Upper lobe of left lung (tissue), 6 donors: ENCODE results near the gene GALNS. TPM values are rescaled to one million over a fixed set of nuclear protein-coding genes. Genes with fewer than 3 reads are reported as not detected.
"Not testable (repeated sequence)": the region's sequence is repeated elsewhere in the genome, so short reads cannot be mapped to it uniquely, and the experiment has no call there.

Experiments
- ATAC-seq, 2 donors: fragments of 200-7000 bp; cut with Tn5 transposase; one replicate each; pipeline ENCODE4 v1.9.1; 2022; ENCODE audit warnings: mild to moderate bottlenecking in 2 of 2, moderate library complexity in 2 of 2; ENCODE audit not compliant: low FRiP score in 2 of 2
- DNase-seq, 2 donors: peaks; one replicate each; pipeline ENCODE4 v3.0.0-alpha.2; 2019 to 2020
- H3K27ac ChIP-seq, 4 donors: fragments of 200-600 bp; sonication (generic); one replicate each; pipeline ENCODE4 v1.5.1; 2016 to 2019
- H3K27me3 ChIP-seq, 4 donors: fragments of 200-600 bp; sonication (generic); one replicate each; pipeline ENCODE4 v1.5.1; 2017 to 2019
- H3K36me3 ChIP-seq, 4 donors: fragments of 200-600 bp; sonication (generic); one replicate each; pipeline ENCODE4 v1.5.1; 2016 to 2019
- H3K4me1 ChIP-seq, 4 donors: fragments of 200-600 bp; sonication (generic); one replicate each; pipeline ENCODE4 v1.5.1; 2018 to 2019
- H3K4me3 ChIP-seq, 4 donors: fragments of 200-600 bp; sonication (generic); one replicate each; pipeline ENCODE4 v1.5.1; 2017 to 2019; ENCODE audit warnings: mild to moderate bottlenecking in 2 of 4, moderate library complexity in 1 of 4
- H3K9me3 ChIP-seq, 4 donors: fragments of 200-600 bp; sonication (generic); one replicate each; pipeline ENCODE4 v1.5.1; 2018 to 2019
- EP300 ChIP-seq, 4 donors: sonication (generic); formaldehyde crosslinking; IDR thresholded peaks; one replicate each; pipeline ENCODE4 v1.5.1; 2017; ENCODE audit warnings: antibody characterized with exemption in 4 of 4, control low read depth in 2 of 4
- POLR2A ChIP-seq, 4 donors: fragments of 450-650 bp; IDR thresholded peaks; one replicate each; pipeline ENCODE4 v1.5.1; 2016 to 2017; ENCODE audit warnings: antibody characterized with exemption in 4 of 4, mild to moderate bottlenecking in 2 of 4
- POLR2AphosphoS5 ChIP-seq, 2 donors: sonication (generic); formaldehyde crosslinking; IDR thresholded peaks; one replicate each; pipeline ENCODE4 v1.5.1; 2017; ENCODE audit warnings: antibody characterized with exemption in 2 of 2
- WGBS, 2 donors: methylation state at CpG; one replicate each; pipeline ENCODE4 v1.1.5; 2017 to 2018; 5-methylcytosine and 5-hydroxymethylcytosine counted together
- total RNA-seq, 6 donors: library from RNA; depleted of rRNA in 4 of 6; stranded (reverse); fragments of >200 nt in 4 of 6; gene quantifications; one replicate each; pipeline versions ENCODE4 v1.1.0 to v1.2.1, GENCODE V29; 2016 to 2021
- TF ChIP-seq, protein P1 (sequence below), 6 experiments: fragments of 450-650 bp in 4 of 6; fragments of 200-600 bp in 2 of 6; sonication (generic) in 2 of 6; IDR thresholded peaks; one replicate each; pipeline ENCODE4 v1.5.1; 2016 to 2019; ENCODE audit warnings: antibody characterized with exemption in 6 of 6
- donor health status: DM: no; HTN: no; CAD: no; lungs with moderate emphysema.
- donor health status: DM: no; HTN: yes; CAD: no; lungs with severe emphysema.

The GALNS gene
- total RNA-seq, 6 donors from 2014 or later: 24.8 to 140 (median 45.6) TPM

DNA sequence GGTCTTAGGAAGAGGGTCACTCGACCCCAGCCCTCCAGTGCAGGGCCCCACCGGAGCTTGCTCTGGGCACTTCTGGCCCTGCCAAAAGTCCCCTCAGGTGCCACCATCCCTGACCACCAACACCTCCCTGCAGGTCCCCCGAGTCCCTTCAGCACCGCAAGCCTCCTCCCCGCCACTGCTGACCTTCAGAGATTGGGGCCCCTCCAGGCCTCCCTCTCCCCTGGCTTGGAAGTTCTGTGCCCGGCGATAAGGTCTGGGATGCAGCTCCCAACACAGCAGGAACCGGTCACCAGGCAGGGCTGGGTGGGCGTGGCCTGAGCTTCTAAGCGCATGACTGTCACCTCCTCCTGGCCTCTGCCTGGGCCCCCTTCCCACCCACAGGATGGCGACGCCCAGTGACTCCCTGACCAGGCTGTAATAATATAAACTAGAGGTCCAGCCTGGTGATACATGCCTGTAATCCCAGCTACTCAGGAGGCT is 82.9 kb downstream of the GALNS start:
- ATAC-seq (peak; percentile 15 to 59), DNase-seq (peak; percentile 81 to 89)
- H3K27ac ChIP-seq: peak overlapping the region; percentile 67 to 79 (median 72)
- H3K4me3 ChIP-seq: peak overlapping the region in 1 of 4 donors; percentile 20
- no peaks in the 10 kb centered on the region for H3K9me3 ChIP-seq
- WGBS, 2 donors: 38 to 50% methylated on average over 5 to 12 of the region's 12 CpGs
- no peaks in the 10 kb centered on the region for H3K27me3 ChIP-seq
- peaks cover 0 to 3% (median 0%) of the 10 kb centered on the region in 4 donors for H3K36me3 ChIP-seq
- no peak for TF ChIP-seq POLR2A (IDR thresholded peaks at IDR 0.05)
- TF ChIP-seq EP300 (IDR thresholded peaks at IDR 0.05): peak in 1 of 4 donors; percentile 12
- peak; percentile 48 to 81 for TF ChIP-seq POLR2AphosphoS5 (IDR thresholded peaks at IDR 0.05)
- H3K4me1 ChIP-seq: peaks cover 62 to 89% (median 74%) of the 10 kb centered on the region in 4 donors

DNA sequence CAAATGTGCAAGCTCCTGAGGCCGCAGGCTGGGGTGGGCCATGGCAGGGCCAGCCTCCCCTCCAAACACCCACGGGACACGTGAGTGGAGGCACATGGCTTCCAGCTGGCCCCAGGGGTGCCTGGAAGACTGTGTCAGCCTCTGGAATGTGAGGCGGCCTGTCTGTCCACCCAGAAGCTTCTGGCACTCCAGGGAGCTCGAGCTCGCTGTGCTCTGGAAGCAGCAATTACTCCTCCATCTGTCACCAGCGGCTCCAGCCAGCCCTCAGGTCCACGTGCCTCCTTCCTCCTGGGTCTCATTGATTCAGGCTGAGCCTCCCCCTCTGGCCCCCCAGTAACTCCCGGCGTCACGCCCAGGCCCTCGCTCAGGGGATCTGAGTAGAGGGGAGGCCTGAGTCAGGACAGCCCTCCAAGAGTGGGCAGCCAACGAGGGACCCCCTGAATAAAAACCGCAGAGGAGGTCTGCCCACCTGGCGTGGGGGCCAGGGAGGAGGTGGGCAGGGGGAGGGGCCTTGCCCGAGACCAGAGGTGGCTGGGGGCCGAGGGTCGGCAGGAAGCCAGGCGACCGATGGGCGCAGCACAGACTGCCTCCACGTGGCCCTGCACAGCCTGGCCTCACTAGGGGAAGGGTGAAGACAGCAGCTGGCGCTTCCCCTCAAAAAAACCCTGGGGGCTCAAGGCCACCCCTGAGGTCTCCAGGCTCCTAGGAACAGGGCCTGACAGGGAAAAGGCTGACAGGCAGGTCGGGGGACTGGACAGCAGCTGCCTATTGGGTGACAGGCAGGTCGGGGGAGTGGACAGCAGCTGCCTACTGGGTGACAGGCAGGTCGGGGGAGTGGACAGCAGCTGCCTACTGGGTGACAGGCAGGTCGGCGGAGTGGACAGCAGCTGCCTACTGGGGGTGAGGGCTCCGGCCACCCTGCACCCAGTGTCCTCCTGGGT is 83.6 kb downstream of the GALNS start:
- Histone ChIP-seq H3K4me1 (peaks cover 68 to 89% (median 76%) of the 10 kb centered on the region in 4 donors), H3K9me3 (no peaks in the 10 kb centered on the region), H3K36me3 (peaks cover 0 to 3% (median 0%) of the 10 kb centered on the region in 4 donors), H3K4me3 (peak overlapping the region in 1 of 4 donors; percentile 20), H3K27ac (peak overlapping the region; percentile 67 to 79 (median 72)), H3K27me3 (no peaks in the 10 kb centered on the region)
- peak; percentile 45 to 88 for DNase-seq
- ATAC-seq: peak in 1 of 2 donors; percentile 15
- 55 to 69% methylated on average over 19 to 27 of the region's 29 CpGs for WGBS, 2 donors
- TF ChIP-seq POLR2A (IDR thresholded peaks at IDR 0.05): no peak
- peak in 1 of 4 donors; percentile 53 for TF ChIP-seq EP300 (IDR thresholded peaks at IDR 0.05)
- TF ChIP-seq POLR2AphosphoS5 (IDR thresholded peaks at IDR 0.05): peak; percentile 76 to 80
- TF ChIP-seq, protein P1, sequence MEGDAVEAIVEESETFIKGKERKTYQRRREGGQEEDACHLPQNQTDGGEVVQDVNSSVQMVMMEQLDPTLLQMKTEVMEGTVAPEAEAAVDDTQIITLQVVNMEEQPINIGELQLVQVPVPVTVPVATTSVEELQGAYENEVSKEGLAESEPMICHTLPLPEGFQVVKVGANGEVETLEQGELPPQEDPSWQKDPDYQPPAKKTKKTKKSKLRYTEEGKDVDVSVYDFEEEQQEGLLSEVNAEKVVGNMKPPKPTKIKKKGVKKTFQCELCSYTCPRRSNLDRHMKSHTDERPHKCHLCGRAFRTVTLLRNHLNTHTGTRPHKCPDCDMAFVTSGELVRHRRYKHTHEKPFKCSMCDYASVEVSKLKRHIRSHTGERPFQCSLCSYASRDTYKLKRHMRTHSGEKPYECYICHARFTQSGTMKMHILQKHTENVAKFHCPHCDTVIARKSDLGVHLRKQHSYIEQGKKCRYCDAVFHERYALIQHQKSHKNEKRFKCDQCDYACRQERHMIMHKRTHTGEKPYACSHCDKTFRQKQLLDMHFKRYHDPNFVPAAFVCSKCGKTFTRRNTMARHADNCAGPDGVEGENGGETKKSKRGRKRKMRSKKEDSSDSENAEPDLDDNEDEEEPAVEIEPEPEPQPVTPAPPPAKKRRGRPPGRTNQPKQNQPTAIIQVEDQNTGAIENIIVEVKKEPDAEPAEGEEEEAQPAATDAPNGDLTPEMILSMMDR (IDR thresholded peaks at IDR 0.05): no peak

DNA sequence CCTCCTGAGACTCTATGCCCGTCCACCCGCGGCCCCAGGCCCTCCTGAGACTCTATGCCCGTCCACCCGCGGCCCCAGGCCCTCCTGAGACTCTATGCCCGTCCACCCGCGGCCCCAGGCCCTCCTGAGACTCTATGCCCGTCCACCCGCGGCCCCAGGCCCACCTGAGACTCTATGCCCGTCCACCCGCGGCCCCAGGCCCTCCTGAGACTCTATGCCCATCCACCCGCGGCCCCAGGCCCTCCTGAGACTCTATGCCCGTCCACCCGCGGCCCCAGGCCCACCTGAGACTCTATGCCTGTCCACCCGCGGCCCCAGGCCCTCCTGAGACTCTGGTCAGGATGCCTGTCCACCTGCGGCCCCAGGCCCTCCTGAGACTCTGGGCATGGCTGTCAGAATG is 85.0 kb downstream of the GALNS start:
- ATAC-seq, H3K9me3 ChIP-seq, H3K27me3 ChIP-seq, H3K4me3 ChIP-seq, H3K36me3 ChIP-seq: not testable (repeated sequence)
- WGBS, 2 donors: 90 to 96% methylated on average over 2 to 11 of the region's 23 CpGs
- Histone ChIP-seq H3K4me1 (peaks cover 82 to 95% (median 85%) of the 10 kb centered on the region in 4 donors), H3K27ac (peak overlapping the region in 3 of 4 donors; percentile 15 to 84 (median 79))
- DNase-seq: peak in 1 of 2 donors; percentile 47

DNA sequence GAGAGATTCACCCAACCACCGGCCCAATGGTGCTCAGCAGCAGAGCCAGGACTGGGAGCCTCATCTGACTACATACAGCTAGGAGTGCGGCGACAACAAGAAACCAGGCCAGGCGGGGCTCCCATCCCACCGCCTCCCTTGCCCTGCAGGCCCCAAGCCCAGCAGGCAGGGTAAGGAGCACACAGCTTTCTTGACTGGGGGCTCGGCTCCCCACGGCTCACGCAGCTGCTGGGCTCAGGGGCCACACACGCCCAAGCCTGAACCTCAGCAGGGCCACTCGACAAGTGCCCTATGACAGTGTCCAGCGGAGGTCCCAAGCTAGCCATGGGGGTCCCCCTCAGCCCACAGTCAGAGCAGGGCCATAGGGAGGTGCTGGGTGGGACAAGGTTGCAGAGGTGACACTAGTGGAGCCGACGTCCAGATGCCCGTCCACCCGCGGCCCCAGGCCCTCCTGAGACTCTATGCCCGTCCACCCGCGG is 85.4 kb downstream of the GALNS start:
- Histone ChIP-seq H3K4me3 (peak overlapping the region in 3 of 4 donors; percentile 21 to 40 (median 34)), H3K27ac (peak overlapping the region; percentile 76 to 86 (median 82)), H3K4me1 (peaks cover 85 to 95% (median 86%) of the 10 kb centered on the region in 4 donors), H3K9me3 (no peaks in the 10 kb centered on the region), H3K27me3 (no peaks in the 10 kb centered on the region), H3K36me3 (peaks cover 0 to 3% (median 0%) of the 10 kb centered on the region in 4 donors)
- TF ChIP-seq POLR2AphosphoS5 (IDR thresholded peaks at IDR 0.05): no peak
- TF ChIP-seq EP300 (IDR thresholded peaks at IDR 0.05): no peak
- TF ChIP-seq, protein P1 (IDR thresholded peaks at IDR 0.05): no peak
- no peak for TF ChIP-seq POLR2A (IDR thresholded peaks at IDR 0.05)
- 56 to 80% methylated on average over 1 to 10 of the region's 19 CpGs for WGBS, 2 donors
- DNase-seq: peak in 1 of 2 donors; percentile 70
- no peak for ATAC-seq

DNA sequence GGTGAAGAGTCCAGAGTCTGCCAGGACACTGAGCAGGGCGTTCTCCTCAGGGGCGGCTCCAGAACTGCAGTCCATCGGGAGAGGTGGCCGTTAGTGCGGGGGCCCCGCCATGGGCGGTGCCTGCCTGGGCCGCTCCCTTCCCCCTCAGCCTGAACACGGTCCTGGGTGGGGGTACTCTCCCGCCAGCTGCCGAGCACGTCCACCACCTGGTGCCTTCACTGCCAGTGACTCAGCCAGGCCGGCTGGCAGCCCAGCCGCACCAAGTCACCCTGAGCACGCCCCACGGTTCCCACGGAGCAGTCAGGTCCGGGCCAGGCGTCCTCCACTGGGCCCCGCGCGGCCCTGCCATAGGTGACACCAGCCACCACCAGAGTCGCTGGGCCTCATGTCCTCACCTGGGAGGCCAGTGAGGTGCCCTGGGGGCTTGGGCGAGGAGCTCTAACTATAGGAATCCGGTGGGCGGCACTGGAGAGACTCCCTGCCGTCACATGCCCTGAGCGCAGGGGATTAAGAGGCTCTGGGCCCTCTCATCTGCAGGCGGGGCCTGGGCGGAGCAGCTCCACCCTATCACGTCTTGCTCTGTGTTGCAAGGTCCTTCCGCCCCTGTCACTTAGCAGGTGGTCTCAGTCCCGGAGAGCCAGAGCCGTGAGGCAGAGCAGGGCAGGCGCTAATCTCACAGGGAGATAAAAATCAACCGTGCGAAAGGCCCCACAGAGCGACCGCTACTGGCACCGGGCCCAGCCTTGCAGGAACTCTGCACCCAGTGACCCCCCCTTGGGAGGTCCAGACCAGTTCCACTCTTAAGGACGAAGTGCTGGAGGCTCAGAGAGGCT is 86.1 kb downstream of the GALNS start:
- Histone ChIP-seq H3K4me1 (peaks cover 89 to 95% (median 90%) of the 10 kb centered on the region in 4 donors), H3K36me3 (peaks cover 0 to 6% (median 0%) of the 10 kb centered on the region in 4 donors), H3K27me3 (no peaks in the 10 kb centered on the region), H3K4me3 (peak overlapping the region in 3 of 4 donors; percentile 21 to 40 (median 34)), H3K27ac (peak overlapping the region; percentile 76 to 86 (median 82)), H3K9me3 (no peaks in the 10 kb centered on the region)
- DNase-seq: peak; percentile 89
- peak; percentile 41 to 76 for ATAC-seq
- TF ChIP-seq, protein P1 (IDR thresholded peaks at IDR 0.05): peak in 1 of 6 experiments; percentile 14
- peak in 1 of 4 donors; percentile 54 for TF ChIP-seq POLR2A (IDR thresholded peaks at IDR 0.05)
- peak; percentile 84 for TF ChIP-seq POLR2AphosphoS5 (IDR thresholded peaks at IDR 0.05)
- TF ChIP-seq EP300 (IDR thresholded peaks at IDR 0.05): peak in 1 of 4 donors; percentile 31
- WGBS, 2 donors: 18 to 24% methylated on average over 7 to 30 of the region's 41 CpGs
